Mucosa of stomach (tissue), 1 donor: ENCODE measurements around the gene BAD.
A peak's percentile ranks its signal among the peaks of the same experiment; 100 is the strongest.

Experiments used
- H3K27me3 ChIP-seq: one replicate; pipeline ENCODE4 v1.7.0; 2013; ENCODE audit warnings: mild to moderate bottlenecking, low read length; ENCODE audit not compliant: control insufficient read depth, insufficient read depth
- H3K36me3 ChIP-seq: one replicate; pipeline ENCODE4 v1.7.0; 2013; ENCODE audit warnings: low read length; ENCODE audit not compliant: control insufficient read depth, insufficient read depth
- H3K4me1 ChIP-seq: one replicate; pipeline ENCODE4 v1.7.0; 2013; ENCODE audit warnings: mild to moderate bottlenecking, low read length; ENCODE audit not compliant: control insufficient read depth, insufficient read depth
- H3K4me3 ChIP-seq: one replicate; pipeline ENCODE4 v1.7.0; 2013; ENCODE audit warnings: low read length
- H3K9ac ChIP-seq: one replicate; pipeline ENCODE4 v1.7.0; 2013; ENCODE audit warnings: mild to moderate bottlenecking, low read length, moderate library complexity
- H3K9me3 ChIP-seq: one replicate; pipeline ENCODE4 v1.7.0; 2013; ENCODE audit warnings: mild to moderate bottlenecking, low read length, moderate library complexity; ENCODE audit not compliant: control insufficient read depth
- donor health status: Pancreatic carcinoma.

The BAD gene

DNA sequence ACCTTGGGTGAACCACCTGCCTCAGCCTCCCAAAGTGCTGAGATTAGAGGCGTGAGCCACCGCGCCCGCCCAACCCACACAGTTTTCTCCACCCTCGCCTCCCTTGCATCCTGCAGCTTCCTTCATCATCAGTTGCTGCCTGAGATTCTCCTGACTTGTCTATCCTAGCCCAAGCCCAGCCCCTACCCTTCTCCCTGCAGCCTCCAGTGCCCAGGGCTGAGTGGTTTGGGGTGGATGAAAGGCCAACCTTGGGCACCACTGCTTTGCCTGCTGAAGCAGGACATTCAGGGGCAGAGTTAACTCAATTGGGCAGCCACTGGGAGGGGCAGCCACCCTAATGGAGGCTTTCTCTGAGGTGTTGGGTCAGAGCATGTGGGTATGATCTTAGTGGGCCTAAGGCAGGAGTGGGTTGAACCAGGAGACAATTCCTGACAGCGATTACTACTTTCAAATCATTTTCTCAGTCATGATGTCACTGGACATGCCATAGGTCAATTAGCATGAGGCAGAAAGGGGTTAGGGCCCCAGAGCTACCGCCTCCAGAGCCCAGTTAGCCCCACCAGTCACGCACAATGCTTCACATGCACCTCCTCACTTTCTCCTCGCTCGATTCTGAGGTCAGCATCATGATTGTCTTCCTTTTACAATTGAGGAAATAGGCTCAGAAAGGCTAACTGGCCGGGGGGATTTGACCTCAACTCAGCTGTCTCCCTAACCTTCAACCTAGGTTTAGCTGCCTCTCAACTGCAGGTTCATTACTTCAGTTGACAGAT is 44.6 kb downstream of the BAD start:
- H3K4me3 ChIP-seq = peak overlapping the region; percentile 90
- peaks cover 64% of the 10 kb centered on the region for H3K4me1 ChIP-seq

DNA sequence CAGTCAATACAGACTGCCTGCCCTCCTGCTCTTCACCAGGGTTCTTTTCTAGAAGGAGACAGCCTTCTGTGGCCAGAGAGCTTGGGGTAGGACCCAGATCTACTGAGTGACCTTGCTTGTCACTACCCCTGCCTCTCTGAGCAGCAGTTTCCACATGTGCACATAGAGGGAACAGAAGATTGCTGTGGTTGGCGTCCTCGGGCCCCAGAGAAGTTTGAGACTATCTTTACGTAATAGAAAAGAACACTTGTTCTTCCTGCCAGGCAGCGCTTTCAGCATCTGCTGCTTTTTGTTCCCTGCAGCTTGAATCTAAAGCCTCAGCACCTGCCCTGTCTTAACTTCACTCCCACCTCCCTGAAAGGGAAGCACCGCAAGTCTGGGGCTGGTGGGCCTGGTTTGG is 45.5 kb downstream of the BAD start:
- Histone ChIP-seq H3K4me1 (peaks cover 64% of the 10 kb centered on the region), H3K9ac (no peak overlapping the region), H3K4me3 (no peak overlapping the region), H3K27me3 (no peaks in the 10 kb centered on the region), H3K9me3 (no peaks in the 10 kb centered on the region), H3K36me3 (no peaks in the 10 kb centered on the region)

More for the DNA sequence above, 44.6 kb downstream of the BAD start:
- no peaks in the 10 kb centered on the region for H3K36me3 ChIP-seq
- H3K9ac ChIP-seq = peak overlapping the region; percentile 95
- no peaks in the 10 kb centered on the region for H3K9me3 ChIP-seq
- no peaks in the 10 kb centered on the region for H3K27me3 ChIP-seq

DNA sequence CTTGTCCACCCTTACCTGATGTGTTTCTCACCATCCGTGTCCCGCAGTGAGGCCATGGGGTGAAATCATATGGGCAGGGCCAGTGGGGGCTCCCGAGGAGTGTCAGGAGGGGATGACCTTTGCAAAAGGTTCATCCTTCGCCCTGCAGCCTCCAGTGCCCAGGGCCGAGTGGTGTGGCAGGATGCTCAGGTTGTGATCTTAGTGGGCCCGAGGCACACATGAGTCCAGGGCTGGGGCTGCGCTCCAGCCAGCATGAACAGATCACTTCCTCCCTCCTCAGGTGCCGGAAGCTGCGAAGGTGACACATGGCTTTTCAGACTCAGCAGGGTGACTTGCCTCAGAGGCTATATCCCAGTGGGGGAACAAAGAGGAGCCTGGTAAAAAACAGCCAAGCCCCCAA is 46.4 kb downstream of the BAD start:
- H3K9ac ChIP-seq = peak overlapping the region; percentile 45
- no peak overlapping the region for H3K4me3 ChIP-seq
- H3K9me3 ChIP-seq = no peaks in the 10 kb centered on the region
- no peaks in the 10 kb centered on the region for H3K27me3 ChIP-seq
- H3K36me3 ChIP-seq = no peaks in the 10 kb centered on the region
- peaks cover 71% of the 10 kb centered on the region for H3K4me1 ChIP-seq

DNA sequence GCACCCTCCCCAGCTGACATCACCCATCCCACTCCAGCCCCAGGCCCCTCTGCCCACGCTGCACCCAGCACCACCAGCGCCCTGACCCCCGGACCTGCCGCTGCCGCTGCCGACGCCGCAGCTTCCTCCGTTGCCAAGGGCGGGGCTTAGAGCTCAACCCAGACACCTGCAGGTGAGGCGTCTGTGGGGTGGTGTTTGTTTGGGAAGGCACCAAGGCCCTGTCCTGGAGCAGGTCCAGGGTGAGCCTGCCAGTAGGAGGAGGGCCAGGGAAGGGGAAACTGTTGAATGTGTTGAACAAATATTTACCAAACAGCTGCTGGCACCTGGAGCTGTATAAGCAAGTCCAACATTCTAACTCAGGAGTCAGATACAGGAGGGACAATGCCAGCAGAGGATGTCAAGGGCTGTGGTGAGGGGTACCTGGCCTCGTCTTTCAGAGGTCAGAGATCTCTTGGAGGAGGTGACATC is 46.9 kb downstream of the BAD start:
- Histone ChIP-seq H3K4me3 (no peak overlapping the region), H3K9me3 (no peaks in the 10 kb centered on the region), H3K27me3 (no peaks in the 10 kb centered on the region), H3K9ac (peak overlapping the region; percentile 45), H3K36me3 (no peaks in the 10 kb centered on the region), H3K4me1 (peaks cover 69% of the 10 kb centered on the region)

DNA sequence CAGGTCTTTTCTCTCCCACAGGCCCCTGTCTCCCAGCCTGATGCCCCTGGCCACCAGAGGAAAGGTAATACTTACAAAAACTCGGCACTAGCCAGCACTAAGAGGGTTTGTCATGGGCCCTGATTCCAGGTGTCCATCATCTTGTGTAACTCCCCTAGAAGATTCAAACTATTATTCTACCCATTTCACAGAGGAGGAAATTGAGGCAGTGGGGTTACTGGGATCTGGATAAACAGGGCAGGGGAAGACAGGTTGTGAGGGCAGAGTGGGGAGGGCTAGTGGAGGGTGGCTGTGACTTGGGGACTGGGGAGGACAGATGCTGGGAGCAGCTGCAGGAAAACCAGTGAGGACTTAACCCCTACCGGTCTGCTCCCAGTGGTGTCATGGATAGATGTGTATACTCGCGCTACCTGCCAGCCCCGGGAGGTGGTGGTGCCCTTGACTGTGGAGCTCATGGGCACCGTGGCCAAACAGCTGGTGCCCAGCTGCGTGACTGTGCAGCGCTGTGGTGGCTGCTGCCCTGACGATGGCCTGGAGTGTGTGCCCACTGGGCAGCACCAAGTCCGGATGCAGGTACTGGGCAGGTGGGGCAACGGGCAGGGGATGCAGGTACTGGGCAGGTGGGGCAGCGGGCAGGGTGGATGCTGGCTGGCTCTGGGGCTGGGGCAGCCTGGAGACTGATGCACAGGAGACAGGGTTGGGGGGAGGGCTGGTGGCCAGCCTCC is 48.9 kb downstream of the BAD start:
- peak overlapping the region; percentile 41 for H3K9ac ChIP-seq
- H3K9me3 ChIP-seq = no peaks in the 10 kb centered on the region
- no peaks in the 10 kb centered on the region for H3K27me3 ChIP-seq
- H3K4me1 ChIP-seq = peaks cover 74% of the 10 kb centered on the region
- H3K4me3 ChIP-seq = peak overlapping the region; percentile 55
- H3K36me3 ChIP-seq = no peaks in the 10 kb centered on the region

DNA sequence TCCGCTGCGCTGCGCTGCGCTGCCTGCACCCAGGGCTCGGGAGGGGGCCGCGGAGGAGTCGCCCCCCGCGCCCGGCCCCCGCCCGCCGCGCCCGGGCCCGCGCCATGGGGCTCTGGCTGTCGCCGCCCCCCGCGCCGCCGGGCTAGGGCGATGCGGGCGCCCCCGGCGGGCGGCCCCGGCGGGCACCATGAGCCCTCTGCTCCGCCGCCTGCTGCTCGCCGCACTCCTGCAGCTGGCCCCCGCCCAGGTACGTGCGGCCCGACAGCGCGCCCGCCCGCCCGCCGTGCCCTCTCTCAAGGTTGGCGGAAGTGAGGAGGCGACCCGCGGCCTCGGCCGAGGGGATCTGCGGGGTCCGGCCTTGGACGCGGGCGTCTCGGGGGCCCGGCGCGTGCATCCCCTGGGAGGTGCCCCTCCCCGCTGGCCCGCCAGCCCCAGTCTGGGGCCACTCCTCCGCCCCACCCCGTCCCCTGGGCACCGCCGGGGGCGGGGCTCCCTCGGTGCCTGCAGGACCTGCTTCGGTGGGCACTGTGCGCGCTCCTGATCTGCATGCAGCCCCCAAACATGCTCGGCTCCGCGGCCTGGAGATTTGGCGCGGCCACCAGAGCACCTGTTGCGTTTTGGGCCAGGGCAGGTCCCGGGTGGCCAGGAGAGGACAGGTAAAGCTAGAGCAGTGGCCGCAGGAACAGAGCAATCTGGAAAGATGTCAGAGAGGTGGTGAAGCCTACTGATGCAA is 49.7 kb downstream of the BAD start:
- H3K36me3 ChIP-seq = no peaks in the 10 kb centered on the region
- no peaks in the 10 kb centered on the region for H3K9me3 ChIP-seq
- peak overlapping the region; percentile 55 for H3K4me3 ChIP-seq
- peaks cover 68% of the 10 kb centered on the region for H3K4me1 ChIP-seq
- no peaks in the 10 kb centered on the region for H3K27me3 ChIP-seq
- H3K9ac ChIP-seq = peak overlapping the region; percentile 41

DNA sequence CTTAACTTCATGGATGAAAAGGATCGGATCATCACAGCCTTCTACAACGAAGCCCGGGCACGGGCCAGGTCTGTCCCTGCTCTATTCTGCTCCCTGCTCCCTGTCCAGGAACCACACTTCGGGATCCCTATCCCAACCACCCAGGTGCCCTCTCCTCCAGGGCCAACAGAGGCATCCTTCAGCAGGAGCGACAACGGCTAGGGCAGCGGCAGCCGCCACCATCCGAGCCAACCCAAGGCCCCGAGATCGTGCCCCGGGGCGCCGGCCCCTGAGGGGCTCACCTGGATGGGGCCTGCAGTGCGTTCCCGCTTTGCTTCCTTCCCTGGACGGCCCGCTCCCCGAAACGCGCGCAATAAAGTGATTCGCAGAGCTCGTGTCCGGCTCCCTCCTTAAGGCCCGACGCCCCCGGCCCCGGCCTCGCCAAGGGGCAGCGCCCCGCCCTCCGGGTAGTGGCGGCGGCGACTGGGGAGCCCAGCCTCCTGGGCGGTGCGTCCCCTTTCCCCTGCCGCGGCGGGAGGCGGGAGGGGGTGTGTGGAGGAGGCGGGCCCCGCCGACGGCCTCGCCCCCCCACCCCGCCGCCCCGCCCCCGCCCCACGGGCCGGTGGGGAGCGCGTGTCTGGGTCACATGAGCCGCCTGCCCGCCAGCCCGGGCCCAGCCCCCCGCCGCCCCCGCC is 50.4 kb downstream of the BAD start, which contains the start of gene VEGFB:
VEGFB (plus strand) TSS at position 672 of the 674 bp plus-strand sequence. CDS start 250 bp downstream, outside the sequence.
- peak within 1 kb of the TSS; percentile 62 for H3K9ac ChIP-seq
- peak within 1 kb of the TSS; percentile 55 for H3K4me3 ChIP-seq
- no peaks in the 10 kb centered on the region for H3K9me3 ChIP-seq
- H3K27me3 ChIP-seq = no peaks in the 10 kb centered on the region
- H3K4me1 ChIP-seq = peaks cover 68% of the 10 kb centered on the region
- no peaks in the 10 kb centered on the region for H3K36me3 ChIP-seq

DNA sequence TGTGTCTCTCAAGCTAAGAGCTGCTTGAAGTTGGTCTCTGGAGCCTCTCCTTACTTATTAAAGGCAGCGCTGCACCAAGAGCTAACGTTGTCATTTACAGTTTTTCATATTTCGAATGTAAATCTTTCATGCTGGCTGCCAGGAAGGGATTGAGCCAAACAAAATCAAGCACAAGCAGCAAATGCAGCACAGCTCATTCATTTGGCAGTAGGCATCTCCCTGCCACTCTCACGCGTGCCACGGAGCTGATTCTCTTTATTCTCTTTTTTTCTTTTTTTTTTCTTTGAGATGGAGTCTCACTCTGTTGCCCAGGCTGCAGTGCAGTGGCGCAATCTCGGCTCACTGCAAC is 51.5 kb downstream of the BAD start:
- no peaks in the 10 kb centered on the region for H3K36me3 ChIP-seq
- no peak overlapping the region for H3K4me3 ChIP-seq
- H3K27me3 ChIP-seq = no peaks in the 10 kb centered on the region
- no peaks in the 10 kb centered on the region for H3K9me3 ChIP-seq
- H3K4me1 ChIP-seq = peaks cover 58% of the 10 kb centered on the region
- H3K9ac ChIP-seq = no peak overlapping the region

DNA sequence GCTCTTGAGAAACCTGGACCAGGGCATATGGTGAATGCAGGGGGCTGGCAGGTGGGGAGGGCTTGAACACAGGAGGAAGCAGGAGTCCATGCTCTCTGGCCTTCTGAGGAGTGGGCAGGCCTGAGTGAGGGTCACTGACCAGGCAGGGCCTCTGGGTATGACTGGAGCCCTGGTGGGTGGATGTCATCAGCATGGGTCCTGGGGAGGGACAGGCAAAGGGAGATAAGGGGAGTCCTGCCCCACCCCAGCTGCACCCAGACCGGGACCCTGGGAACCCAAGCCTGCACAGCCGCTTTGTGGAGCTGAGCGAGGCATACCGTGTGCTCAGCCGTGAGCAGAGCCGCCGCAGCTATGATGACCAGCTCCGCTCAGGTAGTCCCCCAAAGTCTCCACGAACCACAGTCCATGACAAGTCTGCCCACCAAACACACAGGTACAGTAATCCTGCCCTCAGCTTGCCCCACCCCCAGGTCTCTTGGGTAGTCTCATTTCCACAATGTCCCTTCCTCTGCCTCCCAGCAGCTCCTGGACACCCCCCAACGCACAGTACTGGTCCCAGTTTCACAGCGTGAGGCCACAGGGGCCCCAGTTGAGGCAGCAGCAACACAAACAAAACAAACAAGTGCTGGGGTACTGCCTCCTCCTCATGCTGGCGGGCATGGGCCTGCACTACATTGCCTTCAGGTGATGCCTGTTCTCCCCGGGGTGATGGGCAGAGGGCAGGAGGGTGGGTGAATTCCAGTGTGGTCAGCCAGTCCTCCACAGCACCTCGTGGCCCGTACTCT is 52.1 kb downstream of the BAD start:
- Histone ChIP-seq H3K27me3 (no peaks in the 10 kb centered on the region), H3K4me3 (no peak overlapping the region), H3K36me3 (no peaks in the 10 kb centered on the region), H3K9me3 (no peaks in the 10 kb centered on the region), H3K4me1 (peaks cover 56% of the 10 kb centered on the region), H3K9ac (no peak overlapping the region)

DNA sequence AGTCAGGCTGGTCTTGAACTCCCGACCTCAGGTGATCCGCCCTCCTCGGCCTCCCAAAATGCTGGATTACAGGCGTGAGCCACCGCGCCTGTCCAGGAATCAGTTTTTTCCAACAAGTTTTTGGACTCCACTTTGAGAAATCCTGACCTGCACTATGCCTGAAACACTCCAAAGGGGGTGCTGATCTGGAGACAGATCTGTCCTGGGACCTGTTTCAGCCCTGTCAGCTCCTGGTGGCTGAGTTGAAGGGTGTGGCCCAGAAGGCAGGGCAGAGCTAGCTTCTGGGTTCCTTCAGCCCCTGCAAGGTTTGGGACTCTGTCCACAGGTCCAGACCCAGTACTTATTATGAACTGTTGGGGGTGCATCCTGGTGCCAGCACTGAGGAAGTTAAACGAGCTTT is 52.9 kb downstream of the BAD start:
- H3K9ac ChIP-seq = no peak overlapping the region

DNA sequence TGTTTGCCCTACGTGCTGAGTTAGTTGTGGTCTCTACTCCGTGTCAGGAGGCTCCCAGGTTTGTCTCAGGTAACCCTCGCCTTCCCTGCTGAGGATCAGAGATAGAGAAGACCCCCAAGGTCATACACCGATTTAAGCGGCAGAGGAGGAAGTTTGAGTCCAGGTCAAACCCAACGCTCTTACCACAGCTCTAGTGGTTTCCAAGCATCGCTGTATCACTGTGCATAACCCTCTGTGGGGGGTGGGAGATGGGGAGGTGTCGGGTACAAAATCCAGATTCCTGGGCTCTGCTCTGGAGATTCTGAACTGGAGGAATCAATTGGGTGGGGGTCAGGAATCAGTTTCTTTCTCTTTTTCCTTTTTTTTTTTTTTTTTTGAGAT is 53.5 kb downstream of the BAD start:
- Histone ChIP-seq H3K9ac (peak overlapping the region; percentile 86), H3K27me3 (no peaks in the 10 kb centered on the region), H3K4me1 (peaks cover 59% of the 10 kb centered on the region), H3K4me3 (peak overlapping the region; percentile 51), H3K9me3 (no peaks in the 10 kb centered on the region), H3K36me3 (no peaks in the 10 kb centered on the region)

More for the DNA sequence above, 52.9 kb downstream of the BAD start:
- Histone ChIP-seq H3K36me3 (no peaks in the 10 kb centered on the region), H3K27me3 (no peaks in the 10 kb centered on the region), H3K4me3 (peak overlapping the region; percentile 25), H3K9me3 (no peaks in the 10 kb centered on the region), H3K4me1 (peaks cover 59% of the 10 kb centered on the region)
